ENCODE results near the gene HK1.
"Not testable (repeated sequence)": the region's sequence is repeated elsewhere in the genome, so short reads cannot be mapped to it uniquely, and the experiment has no call there.

Gene HK1

DNA sequence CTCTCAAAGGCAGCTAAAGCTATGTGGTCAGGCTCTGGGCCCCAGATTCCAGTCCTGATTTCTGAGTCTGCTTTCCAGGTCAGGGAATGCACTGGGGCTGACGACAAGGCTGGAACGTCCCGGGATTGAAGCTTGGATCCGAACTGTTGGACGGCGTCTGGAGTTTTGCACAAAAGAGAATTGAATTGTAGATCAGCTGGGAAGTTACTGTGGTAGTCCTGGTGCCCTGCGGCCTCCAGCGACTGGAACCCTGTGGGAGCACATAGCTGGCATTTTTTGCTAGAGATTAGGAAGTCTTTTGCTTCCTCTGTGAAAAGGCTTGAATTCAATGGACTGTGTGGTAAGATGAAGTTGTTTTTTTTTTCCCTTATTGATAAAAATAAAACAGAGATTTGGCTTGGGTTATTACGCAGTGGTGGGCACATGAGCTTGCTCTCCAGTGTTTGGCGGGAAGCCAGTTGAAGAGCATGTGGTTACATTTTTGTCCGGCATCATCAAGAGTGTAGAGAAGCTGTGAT is at the start of gene HK1:
TSS of gene HK1 (plus strand) at position 51 of the 518 bp plus-strand sequence.
- DNase-seq = no peak

DNA sequence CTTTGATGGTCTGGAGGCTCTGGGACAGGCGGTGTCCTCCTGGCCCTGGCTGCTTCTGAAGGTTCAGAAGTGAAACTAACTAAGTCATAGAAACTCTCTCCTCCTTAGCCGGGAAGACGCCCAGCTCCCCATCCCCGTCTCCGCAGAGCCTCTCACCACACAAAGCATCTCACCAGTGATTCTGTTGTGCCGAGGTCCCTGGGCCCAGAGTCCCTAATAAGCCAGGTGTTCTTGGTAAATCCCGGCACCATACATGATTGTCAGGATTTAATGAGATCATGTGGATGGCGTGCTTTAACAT is 48.7 kb upstream of the HK1 start:
- no peak for DNase-seq

DNA sequence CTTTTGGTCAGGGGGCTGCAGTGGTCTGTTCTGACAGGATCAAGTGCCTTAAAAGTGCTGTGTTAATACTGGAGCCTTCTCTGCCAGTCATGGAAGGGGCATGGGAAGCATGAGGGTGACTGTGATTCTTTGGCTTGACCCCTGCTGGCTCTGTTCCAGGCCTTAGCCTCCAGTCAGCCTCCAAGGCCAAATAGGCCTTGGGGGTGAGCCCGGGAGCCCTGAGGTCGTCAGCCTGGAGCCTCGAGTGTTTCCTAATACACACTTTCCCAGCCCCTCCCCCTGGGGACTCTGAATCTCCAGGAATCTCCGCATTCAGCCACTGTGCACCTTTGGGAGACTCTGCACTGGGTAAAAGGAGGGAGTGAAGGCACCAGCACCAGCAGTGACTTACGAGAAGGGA is 48.2 kb upstream of the HK1 start:
- no peak for DNase-seq

DNA sequence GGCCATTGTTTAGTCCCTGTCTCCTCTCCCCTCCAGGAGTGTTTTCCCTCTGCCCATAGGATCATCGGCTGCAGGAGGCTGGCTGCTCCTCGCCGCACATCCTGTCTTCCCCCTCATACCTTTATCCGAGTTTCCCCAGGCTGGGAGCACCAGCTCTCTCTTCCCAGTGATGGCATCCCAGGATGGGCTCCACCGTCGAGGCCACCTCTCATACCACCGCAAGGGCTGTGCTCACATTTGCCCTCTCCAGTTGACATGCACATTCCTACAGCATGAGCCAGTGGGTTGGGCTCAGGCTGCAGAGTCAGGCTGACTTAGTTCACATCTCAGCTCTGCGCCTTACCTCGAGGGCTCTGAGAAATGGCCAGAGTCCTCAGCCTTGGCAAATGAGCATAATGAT is 46.0 kb upstream of the HK1 start:
- no peak for DNase-seq

DNA sequence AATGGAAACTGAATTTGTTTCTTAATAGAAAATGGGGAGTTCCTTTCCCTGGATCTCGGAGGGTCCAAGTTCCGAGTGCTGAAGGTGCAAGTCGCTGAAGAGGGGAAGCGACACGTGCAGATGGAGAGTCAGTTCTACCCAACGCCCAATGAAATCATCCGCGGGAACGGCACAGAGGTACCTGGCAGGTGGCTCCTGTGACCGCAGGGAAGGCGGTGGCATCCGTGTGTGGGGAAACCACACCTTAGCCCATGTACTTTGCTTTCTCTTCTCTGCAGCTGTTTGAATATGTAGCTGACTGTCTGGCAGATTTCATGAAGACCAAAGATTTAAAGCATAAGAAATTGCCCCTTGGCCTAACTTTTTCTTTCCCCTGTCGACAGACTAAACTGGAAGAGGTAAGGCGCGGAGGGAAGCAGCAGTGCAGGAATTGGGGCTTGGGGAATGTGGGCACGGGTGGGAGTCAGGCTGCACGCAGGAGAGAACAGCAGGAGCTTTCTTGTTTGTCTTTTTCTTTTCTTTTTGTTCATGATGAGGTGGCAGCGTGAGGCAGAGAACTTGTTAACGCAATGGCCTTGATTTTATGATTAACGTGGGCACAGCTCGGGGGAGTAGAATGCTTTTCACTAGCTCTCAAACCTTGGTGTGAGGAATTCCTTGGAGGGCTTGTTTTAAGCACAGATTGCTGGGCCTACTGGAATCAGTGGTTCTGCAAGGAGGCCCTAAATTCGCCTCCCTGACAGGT is 45.4 kb upstream of the HK1 start:
- DNase-seq = peak; percentile 23

DNA sequence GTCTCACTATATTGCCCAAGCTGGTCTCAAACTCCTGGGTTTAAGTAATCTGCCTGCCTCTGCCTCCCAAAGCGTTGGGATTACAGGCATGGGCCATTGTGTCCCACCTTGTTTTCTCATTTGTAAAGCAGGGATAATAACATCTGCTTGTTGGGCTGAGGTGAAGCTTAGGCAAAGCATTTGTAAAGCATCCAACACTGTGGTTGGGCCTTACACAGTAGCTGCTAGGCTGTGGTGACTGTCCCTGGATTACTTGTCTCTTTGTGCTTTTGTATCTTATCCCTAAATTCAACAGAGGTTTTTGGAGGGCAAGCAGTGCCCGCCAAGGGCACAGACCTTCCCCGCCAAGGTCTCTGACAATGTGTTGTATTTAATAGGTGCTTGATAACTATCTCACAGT is 43.8 kb upstream of the HK1 start:
- no peak for DNase-seq

DNA sequence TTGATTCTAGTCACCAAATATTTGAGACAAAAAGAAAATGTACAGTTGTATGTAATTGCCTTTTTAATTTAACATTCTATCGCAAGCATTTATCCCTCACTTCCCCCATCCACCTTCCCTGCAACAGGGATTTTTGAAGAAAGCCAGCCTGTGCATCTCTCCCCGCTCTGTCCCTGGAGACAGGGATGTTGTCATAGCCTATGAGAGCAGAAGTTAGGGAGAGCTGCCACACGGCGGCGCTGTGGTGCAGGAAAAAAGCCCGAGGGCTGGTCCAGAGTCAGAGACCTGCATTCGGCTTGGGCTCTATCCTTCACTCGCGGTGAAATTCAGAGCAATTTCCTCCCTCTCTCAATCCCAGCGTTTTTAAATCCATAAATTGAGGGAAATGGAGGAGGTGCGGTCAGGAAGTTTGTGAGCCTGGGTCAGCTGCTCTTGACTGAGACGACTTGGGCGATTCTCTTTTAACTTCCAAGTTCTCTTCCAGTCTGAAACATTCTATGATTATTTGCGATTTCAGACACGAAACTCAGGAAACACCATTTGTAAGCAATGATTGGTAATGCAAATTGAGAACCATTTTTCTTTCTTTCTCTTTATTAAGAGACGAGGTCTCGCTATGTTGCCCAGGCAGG is 40.7 kb upstream of the HK1 start:
- peak; percentile 92 for DNase-seq

DNA sequence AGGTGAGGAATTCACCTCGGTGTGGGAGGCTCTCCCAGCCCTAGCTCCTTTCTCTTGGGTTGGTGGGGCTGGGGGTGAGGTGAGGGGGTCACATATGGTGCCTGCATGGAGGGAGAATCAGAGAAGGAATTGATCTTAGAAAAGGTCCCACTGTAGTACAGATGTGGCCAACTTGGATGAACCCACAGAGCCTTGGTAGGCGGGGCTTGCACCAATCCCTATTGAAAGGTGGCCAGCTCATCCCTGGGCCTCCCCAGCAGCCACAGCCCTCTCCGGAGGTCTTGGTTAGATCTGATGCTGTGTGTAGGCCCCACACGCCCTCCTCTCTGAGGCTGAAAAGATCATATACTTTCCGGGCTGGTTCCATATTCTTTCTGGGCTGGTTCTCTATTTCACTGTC is 39.2 kb upstream of the HK1 start:
- no peak for DNase-seq

DNA sequence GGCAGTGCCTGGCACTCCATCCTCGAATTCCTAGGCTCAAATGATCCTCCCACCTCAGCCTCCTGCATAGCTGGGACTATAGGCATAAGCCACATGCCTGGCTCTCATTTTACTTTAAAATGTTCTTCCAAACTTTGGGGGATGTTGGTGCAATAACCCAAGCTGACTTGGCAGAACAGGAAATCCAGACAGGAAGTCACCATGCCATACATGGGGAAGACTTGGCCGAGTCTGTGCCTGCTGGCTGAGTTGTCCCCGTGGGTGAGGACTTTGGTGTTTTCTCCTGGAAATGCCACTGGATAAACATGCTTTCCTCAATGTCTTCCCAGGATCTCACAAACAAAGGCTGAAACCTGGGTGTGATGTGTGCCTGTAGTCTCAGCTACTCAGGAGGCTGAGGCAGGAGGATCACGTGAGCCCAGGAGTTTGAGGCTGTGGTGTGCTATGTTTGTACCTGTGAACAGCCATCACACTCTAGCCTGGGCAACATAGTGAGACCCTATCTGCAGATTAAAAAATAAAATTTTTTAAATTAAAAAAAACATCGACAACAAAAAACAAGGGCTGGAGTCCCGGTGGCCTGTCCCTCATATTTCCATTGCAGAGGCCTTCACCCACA is 38.4 kb upstream of the HK1 start:
- DNase-seq = no peak

DNA sequence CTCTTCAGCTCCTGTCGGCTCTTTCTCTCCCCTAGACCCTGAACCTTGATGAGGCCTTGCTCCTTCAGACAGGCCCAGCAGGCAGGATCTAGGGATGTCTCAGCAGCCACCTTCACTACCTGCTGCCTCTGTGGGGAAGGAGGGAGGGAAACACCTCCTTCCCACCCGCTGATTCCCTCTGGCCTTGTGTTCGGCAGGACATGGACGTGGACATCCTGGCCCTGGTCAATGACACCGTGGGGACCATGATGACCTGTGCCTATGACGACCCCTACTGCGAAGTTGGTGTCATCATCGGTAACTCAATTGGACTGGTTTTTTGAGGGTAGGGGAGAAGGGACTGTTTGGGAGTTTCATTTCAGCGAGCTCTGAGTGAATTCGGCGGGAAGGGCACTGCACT is 37.8 kb upstream of the HK1 start:
- no peak for DNase-seq

DNA sequence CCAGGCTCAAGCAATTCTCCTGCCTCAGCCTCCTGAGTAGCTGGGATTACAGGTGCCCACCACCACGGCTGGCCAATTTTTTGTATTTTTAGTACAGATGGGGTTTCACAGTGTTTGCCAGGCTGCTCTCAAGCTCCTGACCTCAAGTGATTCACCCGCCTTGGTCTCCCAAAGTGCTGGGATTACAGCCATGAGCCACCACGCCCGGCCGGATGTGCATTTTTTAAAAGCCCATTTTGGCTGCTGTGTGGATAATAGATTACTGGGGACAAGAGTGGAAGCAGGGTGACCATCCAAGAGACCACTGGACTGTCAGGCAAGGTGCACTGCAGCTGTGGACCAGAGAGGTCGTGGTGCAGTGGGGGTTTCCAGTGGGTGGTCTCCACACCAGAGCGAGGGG is 36.7 kb upstream of the HK1 start:
- DNase-seq = no peak

DNA sequence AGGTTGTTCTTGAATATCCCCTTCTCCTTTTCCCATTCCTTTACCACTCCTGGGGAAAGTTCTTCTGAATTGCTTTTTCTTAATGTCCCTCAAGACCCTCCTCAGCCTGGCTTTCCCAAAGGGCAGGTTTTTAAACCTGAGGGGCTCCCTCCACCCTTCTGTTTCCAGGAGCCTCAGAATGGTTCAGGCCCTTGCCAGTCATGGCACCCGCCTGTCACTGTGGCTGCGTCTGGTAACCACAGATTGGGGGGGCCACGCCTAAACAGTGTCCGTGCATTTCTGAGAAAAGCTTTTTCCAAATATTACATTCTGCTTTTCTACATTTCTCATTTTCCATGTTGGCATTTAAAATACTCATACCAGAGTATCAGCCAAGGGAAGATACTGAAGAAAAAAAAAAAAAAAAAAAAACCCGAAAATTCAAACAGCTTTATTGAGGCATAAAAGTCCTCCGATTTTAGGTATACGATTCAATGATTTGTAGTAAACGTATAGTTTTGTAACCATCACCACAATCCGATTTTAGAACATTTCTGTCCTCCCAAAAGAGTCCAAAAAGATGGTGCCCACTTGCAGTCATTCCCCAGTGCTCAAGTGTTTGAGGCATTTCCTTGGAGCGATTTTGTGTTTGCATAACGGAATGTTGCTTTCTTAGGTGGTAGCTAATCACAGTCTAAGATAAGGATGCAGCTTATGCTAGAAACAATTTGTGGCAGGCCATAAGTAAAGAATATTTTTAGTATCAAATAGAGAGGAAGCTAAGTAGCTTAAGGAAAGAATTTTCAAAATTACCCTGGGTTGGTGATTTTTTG is 36.0 kb upstream of the HK1 start:
- DNase-seq = no peak

DNA sequence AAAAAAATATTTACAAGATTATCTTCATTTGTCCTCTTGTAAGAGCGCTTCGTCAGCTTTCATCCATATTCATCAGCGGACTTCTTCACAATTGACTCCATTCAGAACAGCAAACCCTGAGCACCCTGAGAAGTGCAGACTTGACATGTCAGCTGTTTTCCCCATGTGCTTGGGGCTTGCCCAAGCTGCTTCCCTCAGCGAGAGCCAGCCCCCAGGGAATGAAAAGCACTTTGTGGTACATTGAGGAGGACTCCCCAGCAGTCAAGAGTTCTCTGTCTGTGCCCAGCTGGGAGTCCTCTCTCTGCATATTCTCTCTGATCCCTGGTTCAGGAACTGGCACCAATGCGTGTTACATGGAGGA is 35.5 kb upstream of the HK1 start:
- DNase-seq = no peak

DNA sequence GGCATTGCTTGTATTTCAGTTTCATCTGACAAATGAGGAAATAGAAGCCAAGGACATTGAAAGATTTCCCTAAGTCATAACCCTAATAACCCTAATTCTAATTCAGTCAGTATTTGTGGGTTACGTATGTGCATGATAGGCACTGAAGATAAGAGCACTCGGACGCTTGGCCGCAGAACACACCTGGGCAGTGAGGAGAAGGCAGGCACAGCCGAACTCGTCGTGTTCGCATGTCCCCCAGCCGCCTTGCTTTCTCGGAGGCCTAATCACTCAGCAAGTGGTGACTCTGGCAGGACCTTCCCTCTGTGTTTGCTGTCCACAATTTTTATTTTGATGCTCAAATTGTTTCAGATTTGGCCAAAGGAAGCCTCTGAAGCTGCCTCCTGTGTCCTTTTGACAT is 34.5 kb upstream of the HK1 start:
- no peak for DNase-seq

DNA sequence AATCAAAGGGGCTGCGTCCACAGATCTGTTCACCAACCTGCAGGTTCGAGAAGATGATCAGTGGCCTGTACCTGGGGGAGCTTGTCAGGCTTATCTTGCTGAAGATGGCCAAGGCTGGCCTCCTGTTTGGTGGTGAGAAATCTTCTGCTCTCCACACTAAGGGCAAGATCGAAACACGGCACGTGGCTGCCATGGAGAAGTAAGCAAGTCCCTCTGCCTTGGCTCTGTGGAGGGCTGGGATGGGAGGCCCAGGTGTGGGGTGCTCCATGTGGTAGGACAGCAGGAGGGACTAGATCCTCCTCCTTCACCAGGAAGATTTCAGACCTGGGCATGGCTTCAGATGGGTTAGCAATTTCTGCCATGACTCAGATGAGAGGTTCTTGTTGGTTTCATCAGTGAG is 32.3 kb upstream of the HK1 start:
- no peak for DNase-seq

DNA sequence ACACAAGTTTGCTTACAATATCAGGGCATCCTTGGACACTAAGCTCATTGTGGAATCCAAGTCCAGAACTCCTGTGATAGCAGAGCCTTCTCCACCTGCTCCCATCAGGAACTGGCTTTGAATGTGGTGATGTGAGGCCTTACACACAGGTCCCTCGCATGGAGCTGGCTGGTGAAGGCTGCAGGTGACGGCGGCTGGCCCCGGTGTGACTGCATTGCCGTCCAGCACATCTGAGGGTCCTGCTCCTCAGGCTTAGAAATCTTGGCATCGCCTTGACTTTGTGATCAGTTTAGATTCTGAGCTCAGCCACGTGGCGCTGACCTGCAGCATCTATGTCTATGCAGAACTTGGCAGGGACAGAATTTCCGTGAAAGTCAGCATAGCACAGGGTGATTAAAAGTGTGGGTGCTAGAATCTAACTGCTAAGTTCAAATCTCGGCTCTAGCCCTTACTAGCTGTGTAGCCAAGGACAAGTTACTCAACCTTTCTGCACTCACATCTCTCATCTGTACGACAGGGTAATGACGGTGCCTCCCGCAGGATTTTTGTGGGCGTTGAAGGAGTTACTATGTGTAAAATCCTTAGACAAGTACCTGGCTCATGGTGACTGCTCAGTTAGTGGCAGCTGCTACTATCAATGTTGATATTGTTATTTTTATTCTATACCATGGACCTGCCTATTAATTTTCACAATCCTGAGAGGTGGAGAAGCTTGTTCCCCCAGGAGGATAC is 31.5 kb upstream of the HK1 start:
- no peak for DNase-seq

DNA sequence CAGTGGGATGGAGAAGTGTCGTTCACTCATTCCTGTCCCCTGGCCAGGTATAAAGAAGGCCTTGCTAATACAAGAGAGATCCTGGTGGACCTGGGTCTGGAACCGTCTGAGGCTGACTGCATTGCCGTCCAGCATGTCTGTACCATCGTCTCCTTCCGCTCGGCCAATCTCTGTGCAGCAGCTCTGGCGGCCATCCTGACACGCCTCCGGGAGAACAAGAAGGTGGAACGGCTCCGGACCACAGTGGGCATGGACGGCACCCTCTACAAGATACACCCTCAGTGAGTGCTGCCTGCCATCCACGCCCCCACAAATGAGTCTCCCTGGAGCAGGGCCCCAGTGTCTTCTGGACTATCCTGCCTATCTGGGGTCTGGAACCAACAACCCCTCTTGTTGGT is 31.0 kb upstream of the HK1 start:
- no peak for DNase-seq

DNA sequence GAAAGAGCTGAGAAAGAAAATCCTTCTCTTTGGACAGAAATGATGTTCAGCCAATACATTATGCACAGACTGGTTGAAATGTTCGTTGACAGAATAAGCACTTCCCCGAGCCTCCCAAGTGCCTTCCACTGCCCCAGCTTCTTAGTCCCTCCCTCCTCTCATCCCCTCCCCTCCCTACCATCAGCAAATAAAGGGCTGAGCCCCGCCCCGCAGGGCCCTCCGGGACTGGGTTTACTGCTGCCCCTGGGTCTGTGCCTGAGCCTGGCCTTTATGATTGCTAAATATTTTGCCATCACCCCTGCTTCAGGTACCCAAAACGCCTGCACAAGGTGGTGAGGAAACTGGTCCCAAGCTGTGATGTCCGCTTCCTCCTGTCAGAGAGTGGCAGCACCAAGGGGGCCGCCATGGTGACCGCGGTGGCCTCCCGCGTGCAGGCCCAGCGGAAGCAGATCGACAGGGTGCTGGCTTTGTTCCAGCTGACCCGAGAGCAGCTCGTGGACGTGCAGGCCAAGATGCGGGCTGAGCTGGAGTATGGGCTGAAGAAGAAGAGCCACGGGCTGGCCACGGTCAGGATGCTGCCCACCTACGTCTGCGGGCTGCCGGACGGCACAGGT is 30.1 kb upstream of the HK1 start:
- no peak for DNase-seq

DNA sequence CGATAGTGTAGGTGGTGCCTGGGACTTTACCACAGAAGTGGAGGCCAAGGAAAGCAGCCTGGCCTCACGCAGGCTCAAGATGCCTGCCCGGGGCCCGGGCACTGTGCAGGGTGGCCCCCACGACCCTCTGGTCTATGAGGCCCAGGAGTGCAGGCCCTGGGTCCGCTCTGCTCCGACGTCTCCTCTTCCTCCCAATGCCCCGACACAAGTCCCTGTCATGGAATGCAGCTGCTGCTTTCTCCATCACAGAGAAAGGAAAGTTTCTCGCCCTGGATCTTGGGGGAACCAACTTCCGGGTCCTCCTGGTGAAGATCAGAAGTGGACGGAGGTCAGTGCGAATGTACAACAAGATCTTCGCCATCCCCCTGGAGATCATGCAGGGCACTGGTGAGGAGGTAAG is 28.3 kb upstream of the HK1 start:
- no peak for DNase-seq

DNA sequence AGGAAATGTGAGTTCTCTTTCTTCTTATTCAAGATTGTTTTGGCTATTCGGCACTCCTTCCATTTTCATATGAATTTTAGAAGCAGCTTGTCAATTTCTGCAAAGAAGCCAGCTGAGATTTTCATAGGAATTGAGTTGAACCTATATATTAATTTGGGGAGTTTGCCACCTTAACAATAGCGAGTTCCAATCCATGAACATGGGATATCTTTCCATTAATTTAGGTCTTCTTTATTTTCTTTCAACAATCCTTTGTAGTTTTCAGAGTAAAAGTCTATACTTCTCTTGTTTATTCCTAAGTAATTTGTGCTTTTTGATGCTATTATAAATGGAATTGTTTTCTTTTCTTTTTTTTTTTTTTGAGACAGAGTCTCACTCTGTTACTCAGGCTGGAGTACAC is 26.9 kb upstream of the HK1 start:
- DNase-seq = not testable (repeated sequence)

DNA sequence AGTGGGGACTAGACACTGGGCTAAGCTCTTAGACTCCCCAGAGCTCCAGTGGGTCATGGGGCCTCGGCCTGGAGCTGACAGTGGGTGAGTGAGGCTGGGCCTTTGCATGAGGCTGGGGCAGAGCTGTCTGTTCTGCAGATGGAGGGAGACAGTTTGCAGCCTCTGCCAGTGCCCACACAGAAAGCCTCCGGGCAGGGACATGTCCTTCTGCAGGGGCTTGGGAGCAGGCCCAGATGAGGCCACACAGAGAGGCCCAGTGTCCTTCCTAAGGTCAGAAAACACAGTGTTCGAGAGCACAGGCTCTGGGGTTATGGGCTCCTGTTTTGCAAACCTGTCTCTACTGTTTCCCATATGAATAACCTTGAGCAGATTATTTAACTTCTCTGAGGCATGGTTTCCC is 25.1 kb upstream of the HK1 start:
- no peak for DNase-seq

DNA sequence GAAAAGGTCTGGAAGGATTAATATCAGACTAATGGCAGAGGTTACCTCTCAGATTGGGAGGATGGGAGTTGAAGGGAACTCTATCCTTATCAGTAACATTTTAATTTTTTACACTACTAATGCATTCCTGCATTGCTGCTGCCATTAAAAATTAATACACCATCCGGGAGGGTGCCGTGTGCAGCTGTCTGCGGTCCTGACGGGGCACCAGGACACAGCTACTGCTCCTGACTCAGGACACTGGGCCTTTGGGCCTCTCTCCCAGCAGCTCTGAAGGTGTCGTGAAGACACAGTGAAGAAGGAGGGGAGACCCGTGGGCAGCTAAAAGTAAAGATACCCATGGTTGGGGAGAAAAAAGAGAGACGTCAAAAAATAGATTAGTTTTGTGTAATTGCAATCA is 23.4 kb upstream of the HK1 start:
- no peak for DNase-seq

Measured in activated CD4-positive, alpha-beta T cell treated with anti-CD3 and anti-CD28 coated beads for 48 hours (primary cell).